ENCODE results near the gene TMEM72. TPM values are rescaled to one million over a fixed set of nuclear protein-coding genes. Genes with fewer than 3 reads are reported as not detected.

The TMEM72 gene
- total RNA-seq, 1 donor from 2014 or later, result not detected

DNA sequence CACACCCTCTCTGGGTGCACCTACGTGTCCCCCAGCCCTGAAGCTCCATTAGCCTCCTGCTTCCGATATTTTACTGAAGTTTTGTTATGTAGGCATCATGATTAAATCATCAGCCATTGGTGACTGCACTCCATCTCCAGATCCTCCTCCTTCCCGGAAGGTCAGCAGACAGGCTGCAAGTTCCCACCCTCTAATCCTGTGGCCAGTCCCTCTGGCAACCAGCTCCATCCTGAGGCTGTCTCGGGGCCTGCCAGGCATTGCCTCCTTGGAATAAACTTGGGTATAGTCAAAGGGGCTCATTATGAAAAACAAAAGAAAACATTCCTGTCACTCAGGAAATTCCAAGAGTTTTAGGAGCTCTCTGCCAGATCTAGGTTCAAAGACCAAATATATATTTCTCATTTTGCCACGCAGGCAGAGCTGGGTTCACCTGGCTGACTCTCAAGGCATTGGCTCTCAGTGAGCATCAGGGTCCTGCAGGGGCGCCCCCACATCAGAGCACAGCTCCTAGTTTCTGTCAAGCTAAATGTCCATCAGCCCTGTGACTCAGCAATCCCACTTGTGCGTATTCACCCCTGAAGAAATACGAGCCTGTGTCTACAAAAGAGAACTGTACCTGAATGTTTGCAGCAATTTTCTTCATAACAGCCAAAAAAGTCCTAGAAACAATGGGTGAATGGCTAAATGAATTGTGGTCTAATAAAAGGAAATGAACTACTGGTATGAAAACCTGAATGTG is 27.4 kb upstream of the TMEM72 start:
- no peak for ATAC-seq
- intact Hi-C loops (cut with DNase I), result no loop called here

DNA sequence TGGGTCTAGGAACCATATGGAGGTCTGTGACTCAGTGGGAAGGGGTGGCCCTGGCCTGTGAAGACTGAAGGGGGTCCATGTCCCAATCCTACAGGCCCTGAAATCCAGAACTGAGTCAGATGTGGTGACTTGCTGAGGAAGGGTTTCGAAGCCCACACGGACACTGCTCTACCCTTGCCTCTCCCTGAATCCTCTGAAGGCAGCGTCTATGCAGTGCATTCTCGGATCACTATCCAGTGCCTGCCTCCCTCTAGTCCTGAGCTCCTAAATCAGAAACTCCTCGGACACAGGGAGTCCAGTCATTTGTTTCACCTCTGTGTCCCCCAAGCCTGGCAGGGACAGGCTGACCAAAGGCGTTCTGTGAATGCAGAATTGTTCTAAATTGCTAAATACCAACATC is 25.4 kb upstream of the TMEM72 start:
- intact Hi-C loops (cut with DNase I), result no loop called here
- DNase-seq (ENCODE audit: missing footprints) (no peak), ATAC-seq (no peak)

More for the DNA sequence above, 27.4 kb upstream of the TMEM72 start:
- DNase-seq (ENCODE audit: missing footprints), result no peak

DNA sequence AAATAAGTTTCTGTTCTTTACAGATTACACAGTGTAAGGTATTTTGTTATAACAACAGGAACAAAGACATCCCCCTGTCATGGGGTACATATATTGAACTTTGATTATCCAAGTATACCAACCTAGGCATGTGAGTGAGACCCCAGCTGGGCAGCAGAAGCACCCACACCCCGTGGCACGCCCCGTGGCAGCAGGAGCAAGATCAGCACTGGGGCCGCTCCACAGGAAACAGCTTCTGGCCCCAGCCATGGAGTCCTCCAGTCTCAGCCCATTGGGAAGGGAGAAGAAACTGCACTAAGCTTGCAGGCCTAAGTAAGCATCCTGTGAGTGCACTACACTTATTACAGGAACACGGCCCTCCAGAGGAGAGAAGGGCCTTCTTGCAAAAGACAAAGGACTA is 24.2 kb upstream of the TMEM72 start:
- intact Hi-C loops (cut with DNase I), result no loop called here
- DNase-seq (ENCODE audit: missing footprints) (no peak), ATAC-seq (no peak)

DNA sequence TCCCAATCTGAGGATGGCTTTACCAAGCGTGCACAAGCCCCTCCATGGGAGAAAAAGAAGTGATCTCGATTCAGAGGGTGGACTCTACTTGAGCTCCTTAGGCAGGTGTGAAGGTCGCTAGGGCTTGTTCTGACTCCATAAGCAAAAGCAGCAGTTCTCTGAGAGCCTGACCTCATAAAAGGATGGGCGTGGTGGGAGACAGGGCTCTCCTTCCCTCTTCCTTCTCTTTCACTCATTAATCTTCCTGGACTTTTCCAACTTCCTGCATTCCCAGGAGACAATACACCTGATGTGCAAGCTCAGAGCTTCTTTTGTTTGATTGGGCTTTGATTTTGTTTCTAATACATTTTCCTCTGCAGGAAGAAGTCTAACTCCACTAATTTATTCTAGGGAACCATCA is 22.3 kb upstream of the TMEM72 start:
- ATAC-seq (no peak), DNase-seq (ENCODE audit: missing footprints) (no peak)
- intact Hi-C loops (cut with DNase I), result no loop called here

DNA sequence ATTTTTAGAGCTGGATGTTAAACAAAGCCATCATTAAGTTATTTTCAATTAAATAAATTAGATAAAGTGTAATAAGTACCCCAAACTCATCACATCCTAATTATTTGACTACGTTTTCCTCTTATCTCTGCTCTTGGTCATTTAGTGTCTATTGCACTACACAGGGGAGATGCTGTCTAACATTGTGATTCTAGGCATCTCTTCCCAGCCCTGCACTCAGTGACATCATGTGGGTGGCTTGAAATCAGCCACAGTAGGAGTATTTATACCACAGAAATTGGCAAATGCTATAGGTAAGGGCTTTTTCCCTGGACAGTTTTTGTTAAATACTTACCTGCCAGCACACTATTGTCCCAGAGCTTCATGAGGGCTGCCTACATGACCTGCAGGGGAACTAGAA is 21.3 kb upstream of the TMEM72 start:
- ATAC-seq (no peak), DNase-seq (ENCODE audit: missing footprints) (no peak)
- intact Hi-C loops (cut with DNase I), result no loop called here

DNA sequence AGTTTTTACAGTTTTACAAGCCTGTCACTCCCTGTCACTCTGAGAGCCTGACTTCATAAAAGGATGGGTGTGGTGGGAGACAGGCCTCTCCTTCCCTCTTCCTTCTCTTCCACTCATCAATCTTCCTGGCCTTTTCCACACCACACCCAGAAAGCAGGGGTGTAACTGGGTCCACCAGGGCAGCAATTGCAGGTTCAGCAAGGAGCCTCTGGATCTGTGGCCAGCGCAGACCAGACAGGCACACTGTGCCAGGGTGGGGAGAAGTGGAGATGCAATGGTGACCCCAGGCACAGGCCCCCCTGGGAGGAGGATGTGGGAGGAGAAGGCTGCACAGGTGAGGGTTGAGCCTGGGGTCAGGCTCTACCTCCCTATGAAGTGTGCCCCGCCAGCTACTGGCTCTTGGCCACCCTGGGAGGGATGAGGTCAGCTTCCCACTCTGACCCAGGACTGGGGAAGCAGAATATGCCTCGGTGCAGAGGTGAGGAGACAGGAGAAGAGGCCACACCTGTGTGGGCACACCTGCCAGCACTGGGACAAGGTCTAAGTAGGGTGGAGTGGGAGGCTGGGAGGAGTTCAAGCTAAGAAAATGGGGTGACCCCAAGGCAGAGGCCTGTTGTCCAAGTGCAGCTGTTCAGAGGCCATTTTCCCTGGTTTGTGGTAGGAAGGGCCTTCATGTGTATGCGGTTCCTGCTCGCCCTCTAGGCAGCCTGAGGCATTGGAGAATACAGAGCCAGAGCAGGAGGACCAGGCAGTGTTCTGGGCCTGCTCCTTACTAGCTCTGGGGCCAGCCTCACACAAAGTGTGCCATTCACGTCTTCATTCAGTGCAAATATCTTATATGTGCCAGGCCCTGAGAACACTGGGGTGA is 20.2 kb upstream of the TMEM72 start:
- DNase-seq (ENCODE audit: missing footprints) (no peak), ATAC-seq (no peak)
- intact Hi-C loops (cut with DNase I), result no loop called here

DNA sequence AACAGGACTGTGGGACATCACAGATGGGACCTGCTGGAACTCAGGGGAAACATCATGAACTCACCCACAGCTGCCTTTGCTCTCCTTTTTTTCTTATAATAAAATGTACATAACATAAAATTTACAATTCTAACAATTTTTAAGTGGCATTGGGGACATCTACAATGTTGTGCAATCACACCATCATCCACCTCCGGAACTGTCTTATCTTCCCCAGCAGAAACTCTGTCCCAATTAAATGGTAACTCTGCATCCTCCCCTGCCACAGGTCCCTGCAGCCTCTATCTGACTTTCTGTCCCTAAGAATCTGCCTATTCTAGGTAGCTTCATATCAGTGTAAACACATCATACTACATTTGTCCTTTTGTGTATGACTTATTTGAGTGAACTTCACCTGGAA is 19.4 kb upstream of the TMEM72 start:
- DNase-seq (ENCODE audit: missing footprints) (no peak), ATAC-seq (no peak)
- intact Hi-C loops (cut with DNase I), result no loop called here

DNA sequence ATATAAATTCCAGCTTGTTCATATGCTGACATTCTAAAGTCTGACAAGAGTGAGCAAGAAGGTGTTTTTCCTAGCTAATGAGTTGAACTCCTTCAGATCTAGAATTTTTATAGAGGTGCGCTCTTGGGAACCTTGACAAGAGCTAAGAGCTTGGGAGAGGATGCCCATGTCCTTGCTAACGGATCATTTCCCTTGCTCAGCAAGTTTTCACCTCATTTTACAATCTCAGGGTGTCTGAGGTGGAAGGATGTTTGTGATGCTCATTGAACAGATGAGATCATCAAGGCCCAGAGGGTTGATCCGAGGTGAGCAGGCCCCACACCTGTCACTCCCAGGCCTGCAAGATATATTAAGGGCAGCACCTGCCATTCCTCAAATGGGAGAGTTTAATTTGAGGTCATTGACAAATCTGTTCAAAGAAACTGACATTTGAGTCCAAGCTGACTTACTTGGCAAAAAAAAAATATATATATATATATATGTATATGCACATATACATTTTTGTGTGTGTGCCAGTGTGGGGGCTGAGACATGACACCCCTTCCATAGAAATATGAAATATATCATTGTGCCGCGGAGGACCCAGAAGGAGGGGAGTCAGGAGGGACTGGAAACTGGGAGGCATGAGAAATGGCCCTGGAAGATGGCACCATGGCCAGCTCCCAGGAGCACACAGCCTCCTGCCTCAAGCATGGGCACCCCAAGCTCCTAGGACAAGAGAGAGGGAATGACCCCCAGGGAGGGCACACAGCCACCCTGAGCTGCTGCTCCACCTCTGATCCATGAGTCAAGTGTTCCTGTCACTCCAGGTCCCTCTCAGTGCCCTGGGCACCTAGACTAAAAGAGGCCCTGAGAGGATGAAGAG is 17.3 kb upstream of the TMEM72 start:
- no peak for ATAC-seq
- DNase-seq (ENCODE audit: missing footprints), result no peak
- intact Hi-C loops (cut with DNase I), result no loop called here

DNA sequence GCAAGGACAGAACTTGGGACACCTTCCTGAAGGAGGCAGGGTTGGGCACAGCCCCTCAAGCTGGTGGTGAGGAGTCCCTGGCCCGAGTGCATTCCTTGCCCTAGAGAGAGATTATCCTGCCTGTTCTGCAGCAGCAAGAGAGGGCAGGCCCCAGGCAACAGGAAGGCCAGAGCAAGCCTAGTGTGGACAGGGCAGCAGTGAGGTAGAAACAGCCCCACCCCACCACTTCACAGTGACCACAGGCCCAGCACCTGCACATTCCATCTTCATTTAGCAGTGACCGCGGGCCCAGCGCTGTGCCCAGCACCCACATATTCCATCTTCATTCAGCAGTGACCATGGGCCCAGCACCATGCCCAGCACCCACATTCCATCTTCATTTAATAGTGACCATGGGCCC is 16.4 kb upstream of the TMEM72 start:
- ATAC-seq, result no peak
- intact Hi-C loops (cut with DNase I), result no loop called here
- no peak for DNase-seq (ENCODE audit: missing footprints)

DNA sequence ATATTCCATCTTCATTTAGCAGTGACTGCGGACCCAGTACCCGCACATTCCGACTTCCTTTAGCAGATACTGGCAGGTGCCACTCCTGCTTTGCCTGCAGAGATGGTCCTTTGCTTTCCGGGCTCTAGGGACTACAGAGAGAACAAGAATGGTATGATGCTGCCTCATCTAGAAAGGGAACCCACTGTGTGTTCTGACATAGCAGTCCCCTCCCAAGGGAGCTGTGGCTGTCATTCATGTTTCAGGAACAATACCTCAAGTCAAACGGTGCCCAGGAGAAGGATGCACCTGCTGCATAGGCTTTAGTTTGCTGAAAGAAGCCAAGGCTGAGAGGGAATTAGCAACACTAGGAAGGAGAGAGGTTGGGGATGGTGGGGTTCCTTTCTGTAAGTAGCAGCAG is 15.9 kb upstream of the TMEM72 start:
- ATAC-seq, result no peak

DNA sequence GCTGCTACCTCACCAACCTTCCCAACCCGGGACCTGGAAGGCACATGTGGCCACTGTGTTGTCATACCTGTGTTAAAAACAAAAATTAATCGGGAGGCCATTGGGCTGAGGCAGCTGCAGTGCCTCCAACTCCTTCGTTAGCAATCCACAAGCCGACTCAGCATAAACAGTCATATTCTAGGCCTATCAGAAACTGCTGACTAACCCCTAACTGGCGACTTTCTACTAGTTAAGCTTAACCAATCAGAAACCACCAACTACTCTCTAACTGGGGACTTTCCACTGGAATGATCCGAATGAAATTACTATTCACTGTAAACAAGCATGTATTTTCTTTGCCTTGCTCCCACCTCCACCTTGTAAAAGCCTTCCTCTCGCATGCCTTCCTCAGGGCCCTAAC is 14.1 kb upstream of the TMEM72 start:
- intact Hi-C loops (cut with DNase I), result no loop called here
- ATAC-seq (no peak), DNase-seq (ENCODE audit: missing footprints) (no peak)

More for the DNA sequence above, 15.9 kb upstream of the TMEM72 start:
- intact Hi-C loops (cut with DNase I), result no loop called here
- DNase-seq (ENCODE audit: missing footprints), result no peak

DNA sequence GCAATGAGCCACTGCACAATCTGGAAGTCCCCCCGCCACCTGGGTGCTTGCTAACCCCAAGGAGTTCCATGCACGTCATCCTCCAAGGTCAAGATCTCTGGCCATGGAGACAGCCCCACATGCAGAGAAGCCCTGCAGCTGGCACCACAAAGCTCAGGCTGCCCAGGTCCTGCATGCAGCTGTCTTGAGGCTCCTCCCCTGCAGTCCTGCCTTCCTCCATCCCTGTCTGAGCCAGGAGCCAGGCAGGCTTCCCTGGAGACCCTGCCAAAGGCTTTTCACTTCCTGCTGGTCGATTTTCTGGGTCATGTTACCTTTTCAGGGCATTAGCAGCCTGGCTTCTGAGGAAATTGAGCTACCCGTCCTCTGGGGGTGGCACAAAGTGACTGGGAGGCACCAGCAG is 12.5 kb upstream of the TMEM72 start:
- no peak for ATAC-seq
- intact Hi-C loops (cut with DNase I), result no loop called here
- DNase-seq (ENCODE audit: missing footprints), result no peak

DNA sequence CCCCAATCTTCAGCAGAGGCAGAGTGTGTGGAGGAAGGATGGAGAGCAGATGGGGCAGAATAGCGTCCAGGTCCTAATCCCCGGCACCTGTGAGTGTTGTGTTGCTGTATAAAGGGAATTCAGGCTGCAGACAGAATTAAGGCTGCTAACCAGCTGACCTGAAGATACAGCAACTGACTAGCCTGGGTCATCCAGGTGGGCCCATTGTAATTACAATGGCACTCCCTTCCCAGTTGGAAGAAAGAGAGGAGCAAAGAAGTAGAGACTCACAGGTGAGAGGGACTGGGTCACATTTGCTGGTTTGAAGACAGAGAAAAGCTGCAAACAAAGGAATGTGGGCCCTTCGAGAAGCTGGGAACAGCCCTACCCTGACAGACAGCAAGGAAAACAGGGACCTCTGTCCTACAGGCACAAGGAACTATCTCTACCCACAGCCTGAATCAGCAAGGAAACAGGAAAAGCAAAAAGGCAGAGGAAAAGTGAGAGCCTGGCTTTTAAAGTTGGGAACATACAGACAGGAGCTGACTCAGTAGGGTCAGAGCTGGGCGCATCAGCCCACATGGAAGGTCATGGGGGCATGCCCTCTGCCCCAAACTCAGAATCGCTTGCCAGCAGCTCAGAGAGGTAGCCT is 11.6 kb upstream of the TMEM72 start:
- DNase-seq (ENCODE audit: missing footprints) (no peak), ATAC-seq (no peak)
- intact Hi-C loops (cut with DNase I), result no loop called here

DNA sequence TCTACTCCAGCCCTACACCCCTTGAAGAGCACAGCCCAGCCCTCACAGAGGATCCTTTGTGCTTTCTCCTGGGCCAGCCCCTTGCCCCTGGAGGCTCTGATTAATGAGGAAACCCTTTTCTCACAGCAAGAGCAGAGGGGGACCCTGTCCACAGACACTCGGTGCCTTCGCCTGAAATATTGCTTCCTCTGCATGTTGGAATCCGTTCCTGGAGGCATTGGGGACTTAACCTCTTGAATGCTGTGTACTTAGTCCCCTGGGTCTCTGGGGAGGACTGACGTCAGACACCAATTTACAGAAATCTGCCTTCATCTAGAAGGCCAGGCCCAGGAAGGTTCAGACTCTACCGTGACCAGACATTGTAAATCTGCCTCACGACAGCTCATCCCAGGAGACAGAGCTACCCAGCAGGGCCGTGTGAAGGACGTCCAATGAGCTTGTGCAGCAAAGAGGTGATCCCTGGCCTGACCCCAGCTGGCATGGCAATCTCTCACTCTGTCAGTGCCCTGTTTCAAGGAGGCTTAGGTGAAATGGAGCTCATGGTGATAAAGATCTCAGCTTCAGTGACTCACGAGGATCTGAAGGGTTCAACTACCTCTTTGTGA is 8.1 kb upstream of the TMEM72 start:
- DNase-seq (ENCODE audit: missing footprints) (no peak), ATAC-seq (no peak)

DNA sequence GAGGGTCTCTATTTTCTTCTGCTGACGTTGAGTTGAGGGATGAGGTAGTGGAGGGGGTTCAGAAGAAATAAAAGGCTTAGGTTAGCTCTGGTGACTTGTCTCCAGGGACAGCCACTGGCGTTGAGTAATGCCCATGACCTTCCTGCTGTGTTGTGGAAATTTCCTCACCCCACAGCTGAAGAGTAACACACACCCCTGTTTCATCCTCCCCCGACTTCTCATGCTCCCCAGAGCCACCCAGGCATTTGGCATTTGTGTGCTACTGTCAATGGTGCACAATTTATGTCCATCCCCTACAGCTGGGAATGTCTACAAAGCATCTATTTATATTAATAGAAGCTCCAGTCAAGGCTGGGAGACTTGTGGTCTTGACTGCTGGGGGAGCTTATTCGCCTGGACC is 4.7 kb upstream of the TMEM72 start:
- intact Hi-C loops (cut with DNase I), result no loop called here
- no peak for ATAC-seq
- no peak for DNase-seq (ENCODE audit: missing footprints)

More for the DNA sequence above, 8.1 kb upstream of the TMEM72 start:
- intact Hi-C loops (cut with DNase I), result no loop called here

DNA sequence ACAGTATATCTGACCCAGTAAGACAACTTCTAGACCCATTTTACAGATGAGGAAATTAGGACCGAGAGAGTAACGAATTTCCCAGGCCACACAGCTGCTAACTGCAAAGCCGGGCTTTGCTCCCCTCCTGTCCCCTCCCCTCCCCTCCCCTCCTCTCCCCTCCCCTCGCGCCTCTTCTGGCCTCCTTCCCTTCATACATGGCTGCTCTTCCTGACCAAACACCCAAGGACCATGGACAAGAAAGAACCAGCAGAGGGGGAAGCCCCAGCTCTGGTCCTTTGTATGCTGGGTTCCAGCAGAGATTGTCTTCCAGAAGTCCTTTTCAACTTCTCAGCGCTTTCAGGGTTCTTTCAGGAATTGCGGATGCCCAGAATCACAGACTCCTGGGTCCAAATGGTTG is 3.6 kb upstream of the TMEM72 start:
- DNase-seq (ENCODE audit: missing footprints) (no peak), ATAC-seq (no peak)
- intact Hi-C loops (cut with DNase I), result no loop called here

DNA sequence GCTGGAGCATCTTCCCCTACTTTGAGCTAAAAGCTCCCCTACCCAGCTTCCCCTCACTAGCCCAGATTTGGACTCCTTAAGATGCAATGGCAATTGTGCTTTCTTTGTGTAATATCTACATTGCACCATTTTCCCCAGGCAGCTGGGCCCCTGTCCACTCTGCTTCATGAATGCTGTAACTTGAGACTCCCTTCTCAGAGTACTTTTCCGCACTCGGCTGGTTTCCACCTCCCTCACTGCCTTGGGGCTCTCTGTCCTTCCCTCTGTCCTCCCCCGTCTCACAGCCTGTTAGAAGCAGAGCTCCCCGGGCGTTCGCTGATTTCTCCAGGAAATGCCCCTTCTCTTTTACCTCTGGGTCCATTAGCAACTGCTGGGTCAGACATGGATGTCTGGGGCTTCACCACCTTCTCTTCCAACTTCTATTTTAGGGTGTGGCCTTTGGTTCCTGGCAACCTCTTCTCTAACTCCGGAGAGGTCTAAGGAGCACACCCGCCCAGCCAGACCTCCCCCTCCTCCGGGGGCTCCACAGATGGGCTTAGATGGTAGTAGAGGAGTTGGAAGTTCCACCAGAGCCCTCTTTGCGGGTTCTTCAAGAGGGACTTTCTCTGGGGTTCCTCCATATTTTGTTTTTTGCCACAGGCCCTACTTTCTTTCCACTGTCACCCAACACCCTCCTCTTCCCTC is 2.9 kb upstream of the TMEM72 start:
- no peak for DNase-seq (ENCODE audit: missing footprints)
- intact Hi-C loops (cut with DNase I), result no loop called here
- no peak for ATAC-seq
